AG04450 (cell line): ENCODE data around the gene PLSCR4. TPM values are rescaled to one million over a fixed set of nuclear protein-coding genes. Genes with fewer than 3 reads are reported as not detected.

Experiments used
- CTCF ChIA-PET: fragments of 300-600, 350-600 bp; formaldehyde crosslinking; extraction: SDS; loops from one replicate; lab custom pipeline; 2022; ENCODE audit warnings: antibody characterized with exemption, inconsistent platforms; lab: Charles Lee
- POLR2A ChIA-PET: fragments of 350-600 bp; formaldehyde crosslinking; extraction: SDS; loops from one replicate; lab custom pipeline; 2021; ENCODE audit warnings: antibody characterized with exemption, inconsistent platforms; lab: Yijun Ruan, JAX
- DNase-seq: peaks from one replicate; pipeline ENCODE4 v3.0.0-alpha.2; 2011; ENCODE audit warnings: low read depth, low spot score
- H3K27ac ChIP-seq: one replicate; pipeline ENCODE4 v1.5.1; 2012; ENCODE audit warnings: low read depth, low read length, control low read depth
- H3K27me3 ChIP-seq: one replicate; pipeline ENCODE4 v1.6.0; 2012; ENCODE audit warnings: low read length; ENCODE audit not compliant: control insufficient read depth, insufficient read depth
- H3K4me3 ChIP-seq: 2 replicates; pipeline ENCODE4 v1.5.1; 2011; ENCODE audit warnings: mild to moderate bottlenecking, low read depth, low read length, control low read depth
- H3K9me3 ChIP-seq: 2 replicates; pipeline ENCODE4 v1.5.1; 2012; ENCODE audit warnings: low read length; ENCODE audit not compliant: control insufficient read depth, insufficient read depth
- polyA plus RNA-seq: library from polyadenylated mRNA; depleted of rRNA; stranded (reverse); fragments of >200 nt; gene quantifications from 2 replicates; pipeline ENCODE4 v1.2.3, GENCODE V29; 2011
- TF ChIP-seq, protein P1 (sequence below): IDR thresholded peaks from 2 replicates; pipeline ENCODE4 v1.5.1; 2011; ENCODE audit warnings: low read depth, low read length, control low read depth, inconsistent platforms

PLSCR4 gene
- polyA plus RNA-seq, 1 experiment: 8.5 TPM

GRCh38 chr3:146177519-146177918, 73.4 kb downstream of the PLSCR4 start:
- Histone ChIP-seq H3K9me3 (no peaks in the 10 kb centered on the region), H3K4me3 (no peak overlapping the region), H3K27me3 (no peaks in the 10 kb centered on the region), H3K27ac (no peak overlapping the region)
- CTCF ChIA-PET: interaction anchor here (0.8 to 4.9 kb wide), 4 partner anchors 11 to 151 kb away, joined by 3 to 54 read pairs (median 6); no protein-coding TSS in a partner anchor
- DNase-seq: no peak
- TF ChIP-seq, protein P1, sequence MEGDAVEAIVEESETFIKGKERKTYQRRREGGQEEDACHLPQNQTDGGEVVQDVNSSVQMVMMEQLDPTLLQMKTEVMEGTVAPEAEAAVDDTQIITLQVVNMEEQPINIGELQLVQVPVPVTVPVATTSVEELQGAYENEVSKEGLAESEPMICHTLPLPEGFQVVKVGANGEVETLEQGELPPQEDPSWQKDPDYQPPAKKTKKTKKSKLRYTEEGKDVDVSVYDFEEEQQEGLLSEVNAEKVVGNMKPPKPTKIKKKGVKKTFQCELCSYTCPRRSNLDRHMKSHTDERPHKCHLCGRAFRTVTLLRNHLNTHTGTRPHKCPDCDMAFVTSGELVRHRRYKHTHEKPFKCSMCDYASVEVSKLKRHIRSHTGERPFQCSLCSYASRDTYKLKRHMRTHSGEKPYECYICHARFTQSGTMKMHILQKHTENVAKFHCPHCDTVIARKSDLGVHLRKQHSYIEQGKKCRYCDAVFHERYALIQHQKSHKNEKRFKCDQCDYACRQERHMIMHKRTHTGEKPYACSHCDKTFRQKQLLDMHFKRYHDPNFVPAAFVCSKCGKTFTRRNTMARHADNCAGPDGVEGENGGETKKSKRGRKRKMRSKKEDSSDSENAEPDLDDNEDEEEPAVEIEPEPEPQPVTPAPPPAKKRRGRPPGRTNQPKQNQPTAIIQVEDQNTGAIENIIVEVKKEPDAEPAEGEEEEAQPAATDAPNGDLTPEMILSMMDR: no peak
- POLR2A ChIA-PET: interaction anchor here (1.8 kb wide), 1 partner anchor 16 kb away, joined by 5 read pairs; the partner anchor contains the start of gene PLOD2

DNA sequence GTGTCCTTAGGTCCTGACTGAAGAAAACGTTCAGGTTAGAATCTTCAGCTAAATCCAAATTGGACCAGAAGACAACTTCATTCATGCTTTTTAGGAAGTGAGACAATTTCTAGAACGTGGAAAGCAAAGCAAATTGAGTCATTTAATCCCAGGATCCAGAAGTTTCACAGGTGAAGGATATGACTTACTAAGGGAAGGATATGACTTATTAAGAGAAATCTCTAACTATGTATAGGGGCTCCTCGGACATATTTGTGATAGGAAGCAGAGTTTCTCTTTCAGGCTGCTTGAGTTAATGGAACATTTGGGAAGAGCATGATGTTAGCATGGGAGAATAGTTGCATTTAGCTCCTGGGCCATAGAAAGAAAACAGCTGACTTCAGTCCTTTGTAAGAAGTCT, 73.8 kb downstream of the PLSCR4 start:
- Histone ChIP-seq H3K9me3 (no peaks in the 10 kb centered on the region), H3K27ac (no peak overlapping the region), H3K27me3 (no peaks in the 10 kb centered on the region), H3K4me3 (no peak overlapping the region)
- ChIA-PET POLR2A (interaction anchor here (1.8 kb wide), 1 partner anchor 16 kb away, joined by 5 read pairs; the partner anchor contains the start of gene PLOD2), CTCF (interaction anchor here (0.8 to 4.9 kb wide), 4 partner anchors 12 to 151 kb away, joined by 3 to 54 read pairs (median 6); no protein-coding TSS in a partner anchor)
- no peak for DNase-seq
- TF ChIP-seq, protein P1: no peak

GRCh38 chr3:146172586-146172985, 78.3 kb downstream of the PLSCR4 start:
- DNase-seq: no peak
- ChIA-PET POLR2A (interaction anchor here (1.6 kb wide), 1 partner anchor 12 kb away, joined by 5 read pairs; the partner anchor contains the start of gene PLOD2), CTCF (interaction anchor here (1.0 to 4.1 kb wide), 6 partner anchors 9 to 155 kb away, joined by 3 to 42 read pairs (median 6); no protein-coding TSS in a partner anchor)
- Histone ChIP-seq H3K4me3 (no peak overlapping the region), H3K27me3 (no peaks in the 10 kb centered on the region), H3K27ac (no peak overlapping the region), H3K9me3 (no peaks in the 10 kb centered on the region)
- TF ChIP-seq, protein P1: no peak

DNA sequence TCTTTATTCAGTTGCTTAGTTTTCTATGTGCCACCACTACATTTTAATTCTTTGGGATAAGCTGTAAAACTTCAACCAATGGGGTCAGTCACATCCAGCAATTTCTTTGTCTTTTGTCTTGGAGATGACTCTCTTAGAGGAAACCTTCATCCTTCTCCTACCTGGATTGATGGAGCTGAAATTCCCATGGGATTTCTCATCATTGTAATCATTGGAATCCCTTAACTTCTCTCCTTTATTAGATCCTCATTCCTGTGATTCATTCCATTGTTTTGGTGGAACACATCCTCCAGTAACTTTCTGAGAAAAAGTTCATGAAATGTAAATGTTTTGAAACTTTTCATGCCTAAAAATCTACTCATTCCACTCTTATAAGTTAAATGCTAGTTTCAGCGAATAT, 80.3 kb downstream of the PLSCR4 start:
- Histone ChIP-seq H3K27me3 (no peaks in the 10 kb centered on the region), H3K27ac (no peak overlapping the region), H3K4me3 (no peak overlapping the region), H3K9me3 (no peaks in the 10 kb centered on the region)
- TF ChIP-seq, protein P1: no peak
- POLR2A ChIA-PET: no interaction called here
- no peak for DNase-seq
- CTCF ChIA-PET: interaction anchor here (1.6 to 4.1 kb wide), 3 partner anchors 19 to 157 kb away, joined by 5 to 42 read pairs (median 8); no protein-coding TSS in a partner anchor

DNA sequence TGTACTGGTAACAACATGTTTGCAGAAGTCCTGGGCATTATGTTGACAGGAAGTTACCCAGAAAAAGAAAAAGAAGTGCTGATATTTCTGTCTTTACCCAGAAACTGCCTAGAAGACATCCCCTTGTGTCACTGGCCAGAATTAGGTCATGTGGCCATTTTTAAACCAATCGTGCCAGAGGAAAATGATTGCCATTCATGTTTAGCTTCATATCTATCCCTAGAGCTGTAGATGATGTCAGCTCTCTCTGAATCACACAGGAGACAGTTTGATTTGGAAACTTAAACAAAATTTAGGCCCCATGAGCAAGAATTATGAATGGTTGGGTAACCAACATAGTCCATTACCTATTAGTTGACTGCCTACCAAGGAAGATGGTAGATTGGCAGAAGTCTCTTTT, 81.0 kb downstream of the PLSCR4 start:
- Histone ChIP-seq H3K9me3 (no peaks in the 10 kb centered on the region), H3K4me3 (no peak overlapping the region), H3K27me3 (no peaks in the 10 kb centered on the region), H3K27ac (no peak overlapping the region)
- ChIA-PET POLR2A (interaction anchor here (0.6 kb wide), 1 partner anchor 15 kb away, joined by 5 read pairs; no protein-coding TSS in a partner anchor), CTCF (interaction anchor here (1.0 to 1.6 kb wide), 2 partner anchors 16 to 105 kb away, joined by 3 to 5 read pairs; no protein-coding TSS in a partner anchor)
- DNase-seq: no peak
- TF ChIP-seq, protein P1: no peak
